OCI-LY3 (cell line): ENCODE measurements around the gene TIMELESS.

Experiments
- CTCF ChIP-seq: fragments of 200-600, 300-600 bp; sonication (generic); IDR thresholded peaks from 2 replicates; pipeline ENCODE4 v1.5.1; 2014; ENCODE audit warnings: antibody characterized with exemption, low read length, low read depth
- EZH2phosphoT487 ChIP-seq: fragments of 200-600 bp; shearing (Covaris generic); IDR thresholded peaks from 2 replicates; pipeline ENCODE4 v1.6.1; 2018; ENCODE audit warnings: antibody characterized with exemption, mixed run types, low read depth

GRCh38 chr12:56476143-56476542 lies 26.9 kb upstream of the TIMELESS start:
- TF ChIP-seq CTCF, result no peak
- no peak for TF ChIP-seq EZH2phosphoT487
